Stimulated activated CD8-positive, alpha-beta memory T cell treated with anti-CD3 and anti-CD28 coated beads, Interleukin-12 subunit alpha, Interleukin-12 subunit beta, amount 100 ng/mL, for 24 hours (primary cell): ENCODE results near the gene FAM200B.

Source experiments
- DNase-seq: peaks from one replicate; pipeline ENCODE4 v3.0.0-alpha.2; 2020; ENCODE audit errors: extremely low read depth

The FAM200B gene

DNA sequence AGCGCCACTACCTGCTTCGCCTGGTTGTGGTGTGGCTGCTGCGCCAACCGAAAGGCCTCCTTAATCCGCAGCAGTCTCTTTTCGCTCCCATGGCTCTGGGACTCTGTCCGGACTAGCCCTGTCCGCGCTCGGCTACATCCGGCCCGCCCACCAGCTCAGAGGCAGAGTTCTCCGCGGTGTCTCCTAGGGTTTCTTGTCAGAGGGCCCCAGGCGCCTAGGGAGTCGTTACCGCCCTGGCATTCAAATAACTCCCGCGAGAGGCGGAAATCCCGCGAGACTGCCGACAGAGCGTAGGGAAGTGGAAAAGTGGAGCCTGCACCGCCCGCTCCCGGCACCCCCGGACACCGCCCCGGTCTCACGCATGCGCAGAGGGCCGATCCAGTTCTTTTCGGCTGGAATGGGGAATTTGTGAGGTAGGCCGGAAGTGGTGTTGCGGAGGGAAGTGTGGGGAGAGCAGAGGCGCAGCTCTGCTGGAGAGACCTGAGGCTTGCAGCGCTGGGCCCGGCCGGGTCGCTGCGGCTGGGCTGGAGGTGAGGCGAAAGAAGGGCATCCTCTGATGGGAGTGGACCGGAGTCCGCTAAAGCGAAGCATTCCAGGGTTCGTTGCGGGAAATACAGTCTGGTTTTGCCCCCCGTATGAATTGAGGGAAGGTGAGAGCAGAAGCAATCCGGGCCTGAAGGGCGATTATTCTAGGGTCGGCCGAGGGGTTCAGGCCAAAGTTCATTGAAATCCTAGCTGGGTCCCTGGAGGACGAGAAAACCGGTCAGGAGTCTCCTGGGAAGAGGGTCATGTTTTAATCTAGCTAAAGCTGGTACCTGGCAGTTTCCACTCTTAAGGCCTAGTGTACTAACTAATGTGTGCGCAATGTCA is at the start of gene FAM200B:
Gene FAM200B (plus strand): TSS at position 456 of the 870 bp plus-strand sequence. CDS start 5,151 bp downstream, outside the sequence.
- peak; percentile 92 for DNase-seq

DNA sequence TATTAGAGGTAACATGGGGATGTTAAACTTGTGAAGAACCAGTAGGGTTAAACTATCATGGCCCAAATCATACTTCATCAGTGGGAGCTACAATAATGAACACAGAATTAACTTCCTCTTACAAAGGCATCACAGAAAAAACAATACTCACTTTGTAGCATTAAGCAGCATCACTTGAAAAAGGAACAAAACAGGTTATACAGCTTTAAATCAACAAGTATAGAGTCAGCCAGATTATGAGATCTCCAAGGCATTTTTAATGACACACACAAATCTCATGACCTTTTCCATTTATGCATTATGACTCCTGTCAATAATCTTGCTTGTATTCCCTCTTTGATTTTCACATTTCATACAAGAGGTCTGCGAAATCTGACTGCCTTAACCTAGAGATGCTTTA is 44.8 kb upstream of the FAM200B start:
- no peak for DNase-seq

DNA sequence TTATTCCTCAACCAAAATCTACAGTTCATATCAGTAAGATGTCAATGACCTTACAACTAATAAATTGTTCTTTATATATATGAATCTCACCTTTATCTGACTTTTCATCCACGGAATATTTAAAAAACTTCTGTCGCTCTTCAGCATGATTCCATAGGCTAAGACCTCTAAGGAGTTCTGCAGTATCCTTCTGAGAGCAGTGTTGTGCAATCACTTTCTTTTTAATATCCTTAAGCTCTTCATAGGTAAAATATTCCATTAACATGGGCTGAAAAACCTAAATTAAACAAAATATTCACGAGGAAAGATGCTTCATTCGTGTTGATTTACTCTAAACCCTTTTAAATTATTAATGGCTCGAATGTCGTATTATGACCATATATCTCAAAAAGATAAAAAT is 43.2 kb upstream of the FAM200B start:
- DNase-seq = no peak

DNA sequence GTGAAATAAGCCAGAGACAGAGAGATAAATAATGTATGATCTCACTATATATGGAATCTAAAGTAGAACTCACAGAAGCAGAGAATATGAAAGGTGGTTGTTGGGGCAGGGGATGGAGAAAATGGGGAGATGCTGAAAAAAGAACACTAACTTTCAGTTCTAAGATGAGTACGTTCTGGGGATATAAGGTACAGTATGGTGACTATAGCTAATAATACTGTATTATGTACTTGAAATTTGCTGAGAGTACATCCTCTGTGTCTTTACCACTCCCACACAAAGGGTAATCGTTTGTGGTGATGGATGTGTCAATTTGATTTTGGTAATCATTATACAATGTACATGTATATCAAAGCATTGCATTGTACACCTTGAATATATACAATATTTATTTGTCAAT is 33.0 kb upstream of the FAM200B start:
- DNase-seq = no peak

DNA sequence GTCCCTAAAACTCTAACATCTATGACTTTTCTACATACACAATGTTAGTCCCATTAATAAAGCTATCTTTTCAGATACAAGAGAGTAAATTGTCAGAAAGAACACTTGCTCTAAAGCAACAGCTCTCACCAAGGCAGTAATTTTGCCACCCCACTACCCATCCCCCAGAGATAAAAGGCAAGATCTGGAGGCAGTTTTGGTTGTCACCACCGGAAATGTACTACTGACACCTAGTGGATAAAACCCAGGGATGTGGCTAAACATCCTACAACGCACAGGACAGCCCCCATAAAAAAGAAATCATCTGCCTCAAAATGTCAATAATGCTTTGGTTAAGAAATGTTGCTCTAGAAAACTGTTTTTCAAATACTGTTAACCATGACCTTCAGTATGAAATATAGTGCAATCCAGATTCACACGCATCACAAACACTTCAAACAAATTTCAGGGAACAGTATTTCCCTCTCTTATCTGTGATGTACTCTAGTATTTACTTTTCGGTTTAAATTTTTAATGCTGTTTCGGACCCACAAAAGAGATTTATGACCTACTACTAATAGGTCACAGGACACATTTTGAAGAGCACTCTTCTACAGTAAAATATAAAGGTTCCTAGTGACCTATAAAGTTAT is 31.6 kb upstream of the FAM200B start:
- DNase-seq = peak; percentile 12

DNA sequence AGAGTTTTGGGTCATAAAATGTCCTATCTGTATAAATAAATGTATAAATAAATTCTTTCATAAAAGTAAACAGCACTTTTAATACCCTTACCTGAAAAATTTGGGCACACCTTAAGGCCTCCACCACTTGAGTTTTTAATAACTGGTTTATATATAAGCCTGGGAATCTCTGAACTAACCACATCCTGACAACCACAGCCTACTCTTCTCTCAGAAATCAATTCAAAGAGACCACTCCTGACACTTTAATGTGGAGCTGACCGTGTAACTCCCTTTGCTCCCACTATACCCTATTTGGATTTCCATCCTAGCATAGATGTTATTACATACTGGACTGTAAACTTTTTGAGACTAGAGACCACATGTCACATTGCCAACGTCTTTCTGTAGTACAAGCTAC is 30.0 kb upstream of the FAM200B start:
- DNase-seq = no peak

DNA sequence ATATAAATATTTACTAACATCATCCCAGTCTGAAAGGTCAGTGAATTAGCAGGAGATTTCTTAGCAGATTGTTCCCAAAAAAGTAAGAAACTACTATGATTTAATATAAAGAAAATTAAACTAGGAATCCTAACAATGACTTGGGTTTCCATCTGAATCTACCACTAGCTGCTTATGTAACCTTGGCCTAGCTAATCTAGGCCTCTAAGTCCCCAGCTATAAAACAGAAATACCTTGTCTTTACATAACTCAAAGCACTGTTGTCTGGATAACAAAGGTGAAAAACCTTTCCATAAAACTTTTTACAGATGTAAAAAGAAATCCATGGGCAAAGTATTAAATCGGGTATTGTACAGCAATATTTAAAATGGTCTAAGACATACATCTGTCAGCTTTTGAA is 29.4 kb upstream of the FAM200B start:
- no peak for DNase-seq

DNA sequence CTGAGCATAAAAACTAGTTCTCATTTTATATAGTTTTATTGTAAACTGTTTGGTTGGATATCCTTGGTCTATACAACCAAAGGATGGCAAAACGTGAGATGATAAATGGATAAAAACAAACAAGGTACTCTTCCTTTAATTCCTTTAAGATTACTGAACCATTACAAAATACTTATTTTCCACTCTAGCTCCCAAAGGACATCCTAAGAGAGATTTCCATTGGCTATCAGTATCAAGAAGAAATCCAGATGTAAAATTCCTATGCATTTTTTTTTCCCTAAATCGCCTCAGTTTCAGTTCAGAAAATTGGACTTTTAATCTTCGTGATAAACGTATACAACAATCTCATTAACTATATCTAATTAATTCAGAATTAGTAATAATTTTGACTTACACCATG is 28.8 kb upstream of the FAM200B start:
- no peak for DNase-seq

DNA sequence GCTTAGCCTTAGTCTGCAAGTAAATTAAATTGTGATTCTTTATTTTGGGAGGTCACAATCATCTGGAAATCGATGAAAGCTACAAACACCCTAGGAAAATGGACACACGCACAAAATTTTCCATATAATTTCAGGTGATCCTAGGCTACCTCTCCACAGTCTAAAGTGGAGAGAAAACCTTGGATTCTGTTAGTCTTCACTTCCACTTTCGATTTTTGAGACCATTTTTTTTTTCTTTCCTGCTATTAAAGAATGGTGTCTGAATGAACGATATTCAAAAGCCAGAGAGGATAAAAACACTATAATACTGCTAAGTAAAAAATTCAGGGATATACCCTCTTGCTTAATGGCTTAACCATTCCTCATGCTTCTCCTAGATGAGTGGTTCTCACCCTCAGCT is 28.2 kb upstream of the FAM200B start:
- no peak for DNase-seq

DNA sequence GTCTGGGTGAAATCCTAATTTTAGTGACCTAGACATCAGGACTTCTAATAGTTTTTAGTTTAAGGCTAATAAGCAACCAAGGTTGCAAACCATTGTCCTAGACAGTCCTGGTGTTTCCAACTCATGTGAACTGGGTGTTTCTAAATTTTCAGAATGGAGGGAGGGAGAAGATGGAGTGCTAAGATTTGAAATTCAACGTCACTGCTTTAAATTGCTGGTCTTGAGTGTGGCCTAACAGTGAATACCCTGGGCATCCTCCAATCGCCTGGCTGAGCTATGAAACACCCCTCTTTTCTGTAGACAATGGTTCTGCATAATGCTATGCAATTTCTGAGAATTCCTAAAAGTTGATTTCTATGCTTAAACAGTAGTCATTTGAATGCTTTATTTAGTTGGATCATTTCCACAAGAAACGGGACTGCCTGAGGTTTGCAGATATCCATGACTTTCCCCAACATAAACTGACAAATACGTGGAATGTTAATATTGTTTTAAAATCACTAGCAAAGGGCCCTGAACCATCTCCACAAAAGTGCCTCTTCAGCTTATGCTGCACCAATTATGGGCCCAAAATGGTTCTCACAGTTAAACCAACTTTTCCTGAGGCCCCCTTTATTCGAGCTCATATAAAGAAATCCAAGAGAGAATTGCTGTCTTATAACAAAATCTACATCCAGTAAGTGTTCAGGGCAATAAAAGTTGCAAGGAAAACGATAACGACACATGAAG is 27.6 kb upstream of the FAM200B start:
- no peak for DNase-seq

DNA sequence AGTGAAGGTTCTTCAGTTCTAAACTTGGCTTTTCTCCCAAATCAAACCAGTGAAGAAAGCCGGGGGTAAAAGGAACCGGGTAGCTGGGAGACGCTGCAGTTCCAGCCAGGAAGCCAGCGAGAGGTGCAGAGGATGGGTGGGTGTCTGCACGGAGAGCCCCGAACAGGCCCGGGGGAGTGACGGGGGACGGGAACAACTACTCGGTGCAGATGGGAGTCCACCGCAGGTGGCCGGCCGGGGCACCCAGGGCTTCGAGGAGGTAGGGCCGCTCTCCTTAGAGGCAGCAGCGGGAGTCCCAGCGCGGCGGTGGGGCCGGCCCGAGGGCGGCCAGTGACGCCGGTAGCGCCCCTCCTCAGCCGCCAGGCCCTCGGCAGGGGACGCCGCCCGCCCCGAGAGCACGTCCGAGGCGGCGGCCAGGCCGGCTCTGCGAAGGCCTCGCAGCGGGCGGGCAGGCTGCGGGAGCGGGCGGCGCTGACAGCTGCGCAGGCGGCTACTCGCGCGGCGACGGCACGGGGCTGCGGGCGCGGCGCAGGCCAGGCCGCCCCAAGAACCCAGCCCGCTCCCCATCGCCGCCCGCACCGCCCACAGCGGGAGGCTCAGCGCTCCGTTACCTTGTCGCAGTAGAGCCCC is 26.9 kb upstream of the FAM200B start:
- DNase-seq = peak; percentile 16

DNA sequence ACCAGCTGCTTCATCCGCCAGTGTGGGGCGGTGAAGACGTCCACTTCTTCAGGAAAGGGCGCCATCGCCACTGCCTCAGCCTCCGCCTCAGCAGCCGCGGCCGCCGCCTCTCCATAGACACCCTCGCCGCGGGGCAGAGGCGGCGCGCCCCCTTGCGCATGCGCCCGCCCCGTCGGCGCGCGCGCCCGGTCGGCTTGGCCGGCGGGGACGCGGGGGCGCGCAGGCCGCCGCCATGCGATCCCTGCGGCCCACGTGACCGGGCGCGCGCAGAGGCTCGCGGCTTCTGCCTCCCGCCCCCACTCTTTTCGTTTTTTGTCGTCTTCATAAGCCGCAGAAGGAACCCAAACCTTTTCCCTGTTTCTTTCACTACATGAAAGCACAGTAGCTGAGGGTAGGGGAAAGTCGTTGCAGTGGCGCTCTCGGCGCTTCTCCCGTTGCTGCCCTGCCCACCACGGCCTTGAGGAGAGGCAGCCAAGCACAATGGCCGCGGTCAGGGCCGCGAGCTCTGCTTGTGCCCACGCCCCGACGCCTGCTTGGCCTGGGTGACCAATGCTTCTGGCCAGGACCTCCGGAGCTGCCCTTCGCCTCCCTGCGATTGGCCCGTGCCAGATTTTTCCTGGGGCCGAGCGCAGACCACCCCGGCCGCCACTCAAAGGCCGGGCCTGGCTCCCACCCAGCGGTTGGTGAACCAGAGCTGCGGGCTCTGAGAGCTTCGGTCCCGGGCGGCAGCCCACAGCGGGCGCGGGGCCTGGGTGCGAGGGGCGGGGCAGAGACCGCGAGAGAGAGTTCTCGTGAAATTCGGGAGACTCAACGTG is 26.2 kb upstream of the FAM200B start, which contains the start of gene FBXL5:
Gene FBXL5 (minus strand): TSS at position 135 of the 815 bp plus-strand sequence. CDS start 70 bp downstream, at position 65.
- peak; percentile 61 for DNase-seq

DNA sequence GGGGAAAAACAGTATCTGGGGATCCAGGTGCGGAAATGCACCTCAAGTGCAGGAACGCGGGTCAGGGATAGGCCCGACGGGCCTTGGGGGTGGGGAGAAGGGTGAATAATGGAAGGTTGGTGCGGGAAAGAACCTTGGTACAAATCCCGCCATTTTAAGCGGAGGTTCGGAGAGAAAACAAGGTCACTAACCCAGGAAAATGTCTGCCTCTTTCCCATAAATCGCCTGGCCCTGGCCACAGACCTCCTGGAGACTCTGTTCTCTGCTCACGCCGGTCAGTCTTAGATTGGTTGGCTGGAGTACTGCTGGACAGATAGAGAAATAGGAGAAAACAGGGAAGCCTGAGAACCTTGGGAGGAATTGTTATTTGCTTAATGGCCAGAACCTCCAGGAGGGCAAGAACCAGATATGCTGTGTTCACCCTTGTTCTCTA is 25.6 kb upstream of the FAM200B start:
- DNase-seq = no peak

DNA sequence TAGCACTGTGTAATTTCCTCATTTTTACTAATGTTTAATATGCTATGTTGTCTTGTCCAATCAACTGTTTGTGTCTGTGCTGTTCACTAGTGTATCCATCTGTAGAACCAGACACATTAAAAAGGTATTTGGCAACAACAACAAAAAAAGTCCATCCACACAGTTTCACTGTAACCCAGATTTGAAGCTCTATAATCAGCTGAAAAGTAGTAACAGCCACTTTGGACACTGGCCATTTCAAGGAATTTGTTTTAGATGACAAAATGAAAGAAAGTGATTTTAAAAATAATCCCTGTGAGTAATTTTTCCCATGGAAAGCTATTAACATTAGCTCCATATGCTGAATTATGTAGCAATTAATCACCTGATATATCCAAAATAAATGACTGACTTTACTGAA is 24.3 kb upstream of the FAM200B start:
- DNase-seq = no peak

DNA sequence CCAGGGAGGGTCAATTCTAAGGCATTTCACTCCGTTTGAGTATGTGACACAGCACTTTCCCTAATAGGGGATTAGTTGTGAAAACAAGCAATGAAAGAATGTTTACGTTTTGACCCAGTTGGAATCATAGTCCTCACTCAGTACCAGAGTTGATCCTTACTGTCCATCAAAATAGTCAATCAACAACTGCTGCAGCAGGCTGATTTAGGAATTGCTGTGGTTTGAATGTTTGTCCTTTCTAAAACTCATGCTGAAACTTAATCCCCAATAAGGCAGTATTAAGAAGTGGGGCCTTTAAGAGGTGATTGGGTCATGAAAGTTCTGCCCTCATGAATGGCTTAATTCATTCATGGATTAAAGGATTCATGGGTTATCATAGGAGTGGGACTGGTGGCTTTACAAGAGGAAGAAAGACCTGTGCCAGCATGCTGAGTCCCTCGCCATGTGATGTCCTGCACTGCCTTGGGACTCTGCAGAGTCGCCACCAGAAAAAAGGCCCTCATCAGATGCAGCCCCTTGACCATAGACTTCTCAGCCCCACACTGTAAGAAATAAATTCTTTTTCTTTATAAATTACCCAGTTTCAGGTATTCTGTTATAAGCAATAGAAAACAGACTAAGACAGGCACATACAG is 23.4 kb upstream of the FAM200B start:
- no peak for DNase-seq

DNA sequence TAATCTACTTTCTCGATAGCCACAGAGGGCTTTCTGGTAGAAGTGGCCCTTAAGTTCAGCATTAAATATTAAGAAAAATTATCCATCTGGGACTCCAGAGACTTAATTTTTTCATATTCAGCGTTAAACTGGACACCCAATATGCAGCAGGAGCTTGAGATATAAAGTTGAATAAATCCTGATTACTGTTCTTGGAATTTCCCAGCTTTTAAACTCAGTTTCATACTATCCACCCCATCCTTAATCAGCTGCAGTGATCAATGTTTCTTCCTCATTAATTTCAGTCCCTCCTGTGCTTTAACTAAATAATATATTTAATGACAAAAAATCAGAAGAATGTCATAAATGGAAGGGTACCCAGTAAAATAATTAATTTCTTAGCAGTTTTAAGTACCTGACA is 22.8 kb upstream of the FAM200B start:
- no peak for DNase-seq

DNA sequence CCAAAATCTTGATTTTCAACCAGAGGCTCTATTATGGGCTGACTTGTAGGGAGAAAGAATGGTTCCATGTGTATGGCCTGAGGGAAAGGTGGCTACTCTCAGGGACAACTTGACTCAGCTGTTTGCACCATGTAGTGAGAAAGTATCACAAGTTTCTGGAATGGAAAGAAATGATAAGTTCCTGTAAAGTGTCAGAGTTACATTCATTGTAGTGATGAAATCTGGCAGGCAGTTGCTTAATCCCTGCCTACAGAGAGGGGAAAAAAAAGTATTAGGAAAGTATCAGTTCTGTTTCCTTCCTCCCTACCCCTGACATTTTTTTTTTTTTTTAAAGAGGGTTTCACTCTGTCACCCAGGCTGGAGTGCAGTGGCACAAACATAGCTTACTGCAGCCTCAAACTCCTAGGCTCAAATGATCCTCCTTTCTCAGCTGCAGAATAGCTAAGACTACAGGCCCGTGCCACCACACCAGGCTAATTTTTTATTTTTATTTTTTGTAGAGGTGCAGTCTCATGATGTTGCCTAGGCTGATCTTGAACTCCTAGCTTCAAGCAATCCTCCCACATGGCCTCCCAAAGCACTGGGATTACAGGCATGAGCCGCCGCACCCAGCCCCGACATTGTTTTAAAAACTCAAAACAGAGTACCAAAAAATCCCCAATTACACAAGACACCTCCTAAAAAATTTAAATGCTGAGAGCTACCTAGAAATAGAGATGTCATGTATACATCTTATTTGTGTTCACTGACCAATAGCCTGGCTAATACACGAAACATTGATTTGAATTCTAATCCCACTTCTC is 21.7 kb upstream of the FAM200B start:
- no peak for DNase-seq

DNA sequence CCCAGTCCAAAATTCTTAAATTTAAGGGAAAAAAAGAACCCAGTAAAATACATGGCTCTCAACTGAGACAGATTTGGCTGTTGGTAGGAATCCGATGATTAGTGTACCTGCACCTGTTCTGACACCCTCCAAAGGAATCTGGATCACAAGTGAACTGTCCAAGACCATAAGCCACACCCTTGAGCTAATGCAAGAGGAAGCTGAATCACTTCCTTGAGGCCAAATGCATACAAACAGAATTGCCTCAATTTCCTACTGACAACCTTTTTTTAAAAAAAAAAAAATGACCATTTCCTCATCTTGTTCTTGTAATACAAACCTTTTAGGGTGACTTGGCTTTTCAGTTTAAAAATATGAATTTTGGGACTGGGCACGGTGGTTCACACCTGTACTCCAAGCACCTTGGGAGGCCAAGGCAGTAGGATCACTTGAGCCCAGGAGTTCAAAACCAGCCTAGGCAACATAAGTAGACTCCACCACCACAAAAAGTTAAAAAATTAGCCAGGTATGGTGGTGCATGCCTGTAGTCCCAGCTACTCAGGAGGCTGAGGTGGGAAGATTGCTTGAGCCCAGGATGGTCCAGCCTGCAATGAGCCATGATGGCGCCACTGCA is 15.8 kb upstream of the FAM200B start:
- no peak for DNase-seq

DNA sequence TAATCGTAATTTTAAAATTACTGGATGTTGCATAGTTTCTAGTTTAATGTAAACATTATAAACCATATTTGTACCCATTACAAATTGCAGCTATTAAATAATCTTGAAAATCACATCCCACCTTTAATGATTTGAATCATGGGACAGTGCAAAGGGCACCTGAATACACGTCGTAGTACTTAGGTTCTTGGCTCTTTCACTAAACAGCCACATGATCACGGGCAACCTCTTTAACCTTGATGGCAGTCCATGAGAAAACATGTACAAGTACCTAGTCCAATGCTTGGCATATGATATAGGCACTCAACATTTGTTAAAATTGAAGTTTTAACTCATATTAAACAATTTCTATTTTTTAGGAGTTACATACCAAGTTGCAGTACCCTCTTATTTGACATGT is 14.6 kb upstream of the FAM200B start:
- DNase-seq = no peak
